HCT116 (cell line): ENCODE measurements around the gene SIX5. TPM values are rescaled to one million over a fixed set of nuclear protein-coding genes. Genes with fewer than 3 reads are reported as not detected.

Source experiments
- ATAC-seq: fragments of 200-7000 bp; cut with Tn5 transposase; 2 replicates; pipeline ENCODE4 v1.9.1; 2020; ENCODE audit warnings: mild to moderate bottlenecking, moderate library complexity
- BruUV-seq: library from RNA; stranded (reverse); fragments of 400-500 nt; replicated peaks from 2 replicates; lab custom pipeline; 2021; lab: Mats Ljungman, UMichigan
- CTCF ChIA-PET: fragments of 300-600 bp; sonication (Branson Sonifier 250); formaldehyde crosslinking; loops from one replicate; lab custom pipeline; 2021; ENCODE audit warnings: antibody characterized with exemption; lab: Charles Lee
- POLR2A ChIA-PET: fragments of 300-600, 350-600 bp; sonication (Branson Sonifier 250); formaldehyde crosslinking; loops from one replicate; lab custom pipeline; 2021; ENCODE audit warnings: antibody characterized with exemption; lab: Charles Lee
- RAD21 ChIA-PET, 2 experiments: fragments of 300-600 bp; sonication (Branson Sonifier 250); formaldehyde crosslinking; loops; one replicate each; lab custom pipeline; 2023; ENCODE audit warnings: low total read pairs in 2 of 2; ENCODE audit not compliant: uncharacterized antibody in 2 of 2, unreplicated experiment in 2 of 2, low non-redundant PET in 1 of 2; lab: Charles Lee
- DNase-seq: peaks from one replicate; pipeline ENCODE4 v3.0.0-alpha.2; 2010; ENCODE audit warnings: low read depth, low spot score
- H2AFZ ChIP-seq: fragments of 200-600 bp; shearing (Covaris generic), sonication (generic); 2 replicates; pipeline ENCODE4 v1.6.1; 2017; ENCODE audit warnings: low read depth, mixed run types, mixed read lengths, antibody characterized with exemption, low read length; ENCODE audit not compliant: poor library complexity, severe bottlenecking
- H3K27ac ChIP-seq: 2 replicates; pipeline ENCODE4 v1.5.1; 2012; ENCODE audit warnings: low read depth, low read length
- H3K27me3 ChIP-seq: fragments of 200-600 bp; sonication (generic); 2 replicates; pipeline ENCODE4 v1.6.1; 2016; ENCODE audit warnings: mixed run types, low read length, mixed read lengths; ENCODE audit not compliant: insufficient read depth
- H3K36me3 ChIP-seq, 2 experiments: fragments of 200-500 bp in 1 of 2; fragments of 200-600 bp in 1 of 2; sonication (Bioruptor generic) in 1 of 2; sonication (generic) in 1 of 2; 2 replicates each; pipeline versions ENCODE4 v1.5.1 to v1.6.1; 2014 to 2016; ENCODE audit warnings: low read length in 2 of 2, inconsistent platforms in 1 of 2, mixed read lengths in 1 of 2, mixed run types in 1 of 2; ENCODE audit not compliant: insufficient read depth in 2 of 2, control insufficient read depth in 1 of 2
- H3K4me1 ChIP-seq, 2 experiments: fragments of 200-600 bp in 1 of 2; sonication (generic) in 1 of 2; 2 replicates each; pipeline versions ENCODE4 v1.5.1 to v1.6.1; 2012 to 2017; ENCODE audit warnings: low read length in 2 of 2, inconsistent platforms in 1 of 2, mild to moderate bottlenecking in 1 of 2, mixed read lengths in 1 of 2, mixed run types in 1 of 2, moderate library complexity in 1 of 2; ENCODE audit not compliant: insufficient read depth in 2 of 2, control insufficient read depth in 1 of 2
- H3K4me2 ChIP-seq: fragments of 200-600 bp; sonication (generic); 2 replicates; pipeline ENCODE4 v1.6.1; 2017; ENCODE audit warnings: mixed run types, low read length, mixed read lengths
- H3K4me3 ChIP-seq, 2 experiments: fragments of 200-600 bp in 1 of 2; sonication (generic) in 1 of 2; replicated peaks in 1 of 2; 2 replicates each; pipeline ENCODE4 v1.5.1; 2011 to 2016; ENCODE audit warnings: low read length in 2 of 2, control low read depth in 1 of 2, low read depth in 1 of 2, mild to moderate bottlenecking in 1 of 2, mixed read lengths in 1 of 2, mixed run types in 1 of 2
- H3K79me2 ChIP-seq: fragments of 200-600 bp; sonication (generic); 2 replicates; pipeline ENCODE4 v1.6.1; 2017; ENCODE audit warnings: mild to moderate bottlenecking, mixed run types, low read length, moderate library complexity, mixed read lengths; ENCODE audit not compliant: insufficient read depth
- H3K9ac ChIP-seq: fragments of 200-600 bp; sonication (generic); 2 replicates; pipeline ENCODE4 v1.6.1; 2016; ENCODE audit warnings: low read length, mixed read lengths
- H3K9me2 ChIP-seq: fragments of 200-600 bp; sonication (generic), shearing (Covaris generic); 2 replicates; pipeline ENCODE4 v1.6.1; 2017; ENCODE audit warnings: mixed run types, mild to moderate bottlenecking, moderate library complexity; ENCODE audit not compliant: insufficient read depth
- H3K9me3 ChIP-seq, 2 experiments: fragments of 200-500 bp in 1 of 2; fragments of 200-600 bp in 1 of 2; sonication (Bioruptor generic) in 1 of 2; sonication (generic) in 1 of 2; 2 replicates each; pipeline ENCODE4 v1.6.1; 2014 to 2017; ENCODE audit warnings: low read length in 2 of 2, mixed read lengths in 2 of 2, inconsistent platforms in 1 of 2, low read depth in 1 of 2, mild to moderate bottlenecking in 1 of 2, mixed run types in 1 of 2, moderate library complexity in 1 of 2; ENCODE audit not compliant: control insufficient read depth in 1 of 2, insufficient read depth in 1 of 2
- H4K20me1 ChIP-seq: fragments of 200-600 bp; sonication (generic), shearing (Covaris generic); 2 replicates; pipeline ENCODE4 v1.6.1; 2017; ENCODE audit warnings: mixed run types, mild to moderate bottlenecking, moderate library complexity; ENCODE audit not compliant: insufficient read depth
- CBX3 ChIP-seq: IDR thresholded peaks from 2 replicates; pipeline ENCODE4 v1.6.1; 2012; ENCODE audit warnings: low read depth
- CEBPB ChIP-seq: IDR thresholded peaks from 2 replicates; pipeline ENCODE4 v1.6.1; 2012; ENCODE audit warnings: low read depth
- CTCF ChIP-seq, 3 experiments: fragments of 200-600 bp in 1 of 3; sonication (generic) in 1 of 3; IDR thresholded peaks in 2 of 3; conservative IDR thresholded peaks in 1 of 3; 2 replicates each; pipeline ENCODE4 v1.5.1; 2012 to 2017; ENCODE audit warnings: low read depth in 2 of 3, low read length in 2 of 3, antibody characterized with exemption in 1 of 3, borderline replicate concordance in 1 of 3, control low read depth in 1 of 3, mild to moderate bottlenecking in 1 of 3, mixed read lengths in 1 of 3, mixed run types in 1 of 3, moderate library complexity in 1 of 3; ENCODE audit not compliant: insufficient read depth in 1 of 3
- EGR1 ChIP-seq: IDR thresholded peaks from 2 replicates; pipeline ENCODE4 v1.6.1; 2012; ENCODE audit warnings: low read depth
- EZH2 ChIP-seq: fragments of 200-600 bp; sonication (generic); IDR thresholded peaks from 2 replicates; pipeline ENCODE4 v1.6.1; 2017; ENCODE audit warnings: antibody characterized with exemption, mixed run types
- EZH2phosphoT487 ChIP-seq: fragments of 200-600 bp; IDR thresholded peaks from 2 replicates; pipeline ENCODE4 v1.6.1; 2018; ENCODE audit warnings: antibody characterized with exemption, borderline replicate concordance
- FOSL1 ChIP-seq: IDR thresholded peaks from 2 replicates; pipeline ENCODE4 v1.6.1; 2012; ENCODE audit warnings: low read depth
- JUND ChIP-seq: IDR thresholded peaks from 2 replicates; pipeline ENCODE4 v1.6.1; 2012
- MAX ChIP-seq: IDR thresholded peaks from 2 replicates; pipeline ENCODE4 v1.6.1; 2012
- POLR2A ChIP-seq: IDR thresholded peaks from 2 replicates; pipeline ENCODE4 v1.7.0; 2011; ENCODE audit warnings: borderline replicate concordance; ENCODE audit not compliant: insufficient read depth, insufficient read length; ENCODE audit errors: extremely low read depth
- POLR2AphosphoS5 ChIP-seq: IDR thresholded peaks from 2 replicates; pipeline ENCODE4 v1.6.1; 2011; ENCODE audit warnings: mild to moderate bottlenecking, low read depth, low read length, moderate library complexity
- RAD21 ChIP-seq: IDR thresholded peaks from 2 replicates; pipeline ENCODE4 v1.6.1; 2012; ENCODE audit warnings: low read depth, mild to moderate bottlenecking
- SIN3A ChIP-seq: IDR thresholded peaks from 2 replicates; pipeline ENCODE4 v1.6.1; 2012; ENCODE audit warnings: low read depth
- SP1 ChIP-seq: IDR thresholded peaks from 2 replicates; pipeline ENCODE4 v1.6.1; 2012; ENCODE audit warnings: low read depth
- SRF ChIP-seq: IDR thresholded peaks from 2 replicates; pipeline ENCODE4 v1.6.1; 2012; ENCODE audit warnings: low read depth
- TCF7L2 ChIP-seq: IDR thresholded peaks from 2 replicates; pipeline ENCODE4 v1.7.0; 2011; ENCODE audit warnings: borderline replicate concordance, inconsistent platforms; ENCODE audit not compliant: insufficient read depth, insufficient read length; ENCODE audit errors: extremely low read depth
- ZFX ChIP-seq: fragments of 450-650 bp; IDR thresholded peaks from 2 replicates; pipeline ENCODE4 v1.6.1; 2017
- ZNF274 ChIP-seq: fragments of 200-500 bp; sonication (Bioruptor generic); IDR thresholded peaks from 2 replicates; pipeline ENCODE4 v1.6.1; 2014; ENCODE audit warnings: mild to moderate bottlenecking, low read depth, low read length, inconsistent platforms
- intact Hi-C: fragments of 100-400 bp; cut with micrococcal nuclease; formaldehyde crosslinking; loops from 2 replicates; pipeline ENCODE4 v1.10.0; 2022
- total RNA-seq: library from RNA; stranded (reverse); gene quantifications from one replicate; pipeline ENCODE4 v1.2.1, GENCODE V29; 2021; ENCODE audit not compliant: unreplicated experiment

Gene SIX5
- total RNA-seq, 1 experiment from 2014 or later, result 18.3 TPM

GRCh38 chr19:45801603-45802175 is 32.6 kb upstream of the SIX5 start:
- no peak for TF ChIP-seq RAD21
- no peak for TF ChIP-seq SRF
- TF ChIP-seq CEBPB, result no peak
- no peak for TF ChIP-seq MAX
- TF ChIP-seq ZFX, result no peak
- no peak for TF ChIP-seq SIN3A
- TF ChIP-seq ZNF274, result no peak
- no peak for TF ChIP-seq TCF7L2
- no peak for TF ChIP-seq POLR2A
- no peak for TF ChIP-seq CTCF (IDR thresholded peaks at IDR 0.05 in 2 of 3, conservative IDR thresholded peaks at IDR 0.05 in 1 of 3; ENCODE audit: borderline replicate concordance in 1 of 3, insufficient read depth in 1 of 3, low read depth in 2 of 3, low read length in 2 of 3)
- TF ChIP-seq EZH2, result no peak
- TF ChIP-seq SP1, result no peak
- no peak for TF ChIP-seq JUND
- TF ChIP-seq POLR2AphosphoS5, result no peak
- TF ChIP-seq CBX3, result no peak
- TF ChIP-seq FOSL1, result no peak
- TF ChIP-seq EZH2phosphoT487, result no peak
- TF ChIP-seq EGR1, result no peak
- no peak overlapping the region for H3K4me2 ChIP-seq
- H3K4me3 ChIP-seq, result no peak overlapping the region
- intact Hi-C loops, result no loop called here
- no peaks in the 10 kb centered on the region for H3K27me3 ChIP-seq
- DNase-seq (no peak), ATAC-seq (no peak)
- H3K9me2 ChIP-seq, result no peaks in the 10 kb centered on the region
- H2AFZ ChIP-seq, result no peak overlapping the region
- no peak overlapping the region for H3K27ac ChIP-seq
- ChIA-PET CTCF (interaction anchor here (3.9 kb wide), 1 partner anchor 32 kb away, joined by 54 read pairs; the partner anchor contains the start of gene SIX5), RAD21 (no interaction called here), POLR2A (no interaction called here)
- H3K9ac ChIP-seq, result no peak overlapping the region
- H4K20me1 ChIP-seq, result no peaks in the 10 kb centered on the region
- H3K9me3 ChIP-seq, result no peaks in the 10 kb centered on the region
- H3K36me3 ChIP-seq, result no peaks in the 10 kb centered on the region
- no TSS peak for BruUV-seq
- no peaks in the 10 kb centered on the region for H3K79me2 ChIP-seq
- peaks cover 0 to 21% of the 10 kb centered on the region in 2 experiments; a peak in 2 of 4 replicates for H3K4me1 ChIP-seq
